HG03469 (cell line): ENCODE results near the gene PSMD3.

Experiments used
- ATAC-seq: cut with Tn5 transposase; IDR thresholded peaks from one replicate; pipeline ENCODE4 v1.9.1; 2021; ENCODE audit warnings: mild to moderate bottlenecking, moderate library complexity, moderate number of reproducible peaks; ENCODE audit not compliant: unreplicated experiment

The PSMD3 gene

DNA sequence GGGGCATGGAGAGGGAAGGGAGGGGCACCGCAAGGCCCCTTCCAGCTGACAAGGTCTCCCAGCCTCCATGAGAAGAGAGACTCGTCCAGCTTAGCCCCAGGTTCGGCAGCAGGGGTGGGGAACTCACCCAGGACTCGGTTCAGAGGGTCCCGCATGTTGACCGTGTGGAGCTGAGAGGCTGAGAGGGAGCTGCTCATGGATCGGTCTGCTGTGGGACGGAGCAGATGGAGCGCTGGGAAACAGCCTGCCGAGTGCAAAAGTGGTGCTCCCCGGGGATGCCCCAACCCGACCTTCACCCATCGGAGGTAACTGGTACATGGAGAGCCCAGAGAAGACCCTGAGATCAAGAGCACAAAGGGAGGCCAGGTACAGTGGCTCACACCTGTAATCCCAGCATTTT lies 39.5 kb downstream of the PSMD3 start:
- no peak for ATAC-seq

DNA sequence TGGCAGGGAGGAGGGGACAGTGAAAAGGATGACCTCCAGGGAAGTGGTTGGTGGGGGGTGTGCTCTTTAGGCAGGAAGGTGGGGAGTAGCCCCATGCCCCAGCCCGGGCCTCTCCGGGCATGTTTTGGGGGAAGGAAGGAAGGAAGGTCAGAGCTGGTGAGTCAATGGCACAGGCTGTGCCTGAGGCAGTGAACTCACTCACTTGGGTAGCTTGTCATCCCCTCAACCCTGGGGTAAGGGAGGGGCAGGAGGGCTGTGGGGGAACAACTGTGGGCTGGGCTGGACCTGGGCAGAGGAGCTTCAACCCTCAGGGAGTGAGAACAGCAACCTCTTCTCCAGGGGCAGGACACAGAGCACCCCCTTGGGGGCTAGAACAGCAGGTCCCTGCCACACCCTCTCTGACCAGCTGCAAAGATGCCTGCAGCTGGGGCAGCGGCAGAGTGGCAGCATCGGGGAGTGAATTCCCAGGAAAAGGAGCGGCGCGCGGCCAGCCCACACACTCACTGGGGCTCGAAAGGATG lies 40.9 kb downstream of the PSMD3 start:
- ATAC-seq = no peak

DNA sequence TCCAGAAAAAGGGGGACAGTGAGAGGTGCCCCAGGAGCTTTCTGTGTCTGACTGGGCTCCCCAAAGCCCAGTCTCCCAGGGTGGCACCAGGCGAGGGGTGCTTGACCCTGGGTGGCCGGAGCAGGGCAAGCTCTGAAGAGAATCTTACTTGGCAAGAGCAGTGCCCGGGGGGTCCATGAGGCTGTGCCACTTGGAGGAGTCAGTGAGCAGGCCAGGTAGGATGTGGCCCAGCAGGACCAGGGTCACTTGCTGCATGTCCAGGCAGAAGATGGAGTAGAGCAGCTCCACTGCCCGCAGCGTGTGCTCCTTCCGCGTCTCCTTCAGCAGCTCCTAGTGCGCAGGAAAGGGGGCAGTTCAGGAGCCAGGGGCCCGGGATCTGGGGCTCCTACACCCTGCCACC lies 41.9 kb downstream of the PSMD3 start:
- ATAC-seq = no peak

DNA sequence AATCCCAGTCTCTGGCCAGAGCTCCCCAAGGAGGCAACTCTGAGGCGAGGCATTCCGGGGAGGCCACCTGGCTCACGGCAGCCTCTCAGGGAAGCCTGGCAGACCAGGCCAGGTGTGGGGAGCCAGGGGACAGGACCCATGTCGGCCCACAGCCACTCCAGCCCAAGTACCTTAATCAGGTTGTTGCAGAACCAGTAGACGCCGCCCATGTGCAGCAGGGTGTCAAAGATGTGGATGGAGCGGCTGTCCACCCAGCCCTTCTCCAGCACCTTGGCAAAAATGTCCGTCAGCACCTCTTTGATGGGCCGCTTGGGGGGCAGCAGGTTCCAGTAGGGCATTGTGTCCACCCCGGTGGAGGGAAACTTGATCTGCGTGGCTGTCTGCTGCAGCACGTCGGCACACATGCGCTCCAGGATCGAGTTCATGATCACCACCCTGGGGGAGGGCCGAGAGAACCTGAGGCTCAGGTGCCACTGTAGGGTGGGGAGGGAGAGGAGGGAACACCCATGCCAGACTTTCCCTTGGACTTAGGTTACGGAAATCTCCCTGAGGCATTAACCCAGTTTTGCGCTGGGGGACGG lies 42.4 kb downstream of the PSMD3 start:
- ATAC-seq = no peak

DNA sequence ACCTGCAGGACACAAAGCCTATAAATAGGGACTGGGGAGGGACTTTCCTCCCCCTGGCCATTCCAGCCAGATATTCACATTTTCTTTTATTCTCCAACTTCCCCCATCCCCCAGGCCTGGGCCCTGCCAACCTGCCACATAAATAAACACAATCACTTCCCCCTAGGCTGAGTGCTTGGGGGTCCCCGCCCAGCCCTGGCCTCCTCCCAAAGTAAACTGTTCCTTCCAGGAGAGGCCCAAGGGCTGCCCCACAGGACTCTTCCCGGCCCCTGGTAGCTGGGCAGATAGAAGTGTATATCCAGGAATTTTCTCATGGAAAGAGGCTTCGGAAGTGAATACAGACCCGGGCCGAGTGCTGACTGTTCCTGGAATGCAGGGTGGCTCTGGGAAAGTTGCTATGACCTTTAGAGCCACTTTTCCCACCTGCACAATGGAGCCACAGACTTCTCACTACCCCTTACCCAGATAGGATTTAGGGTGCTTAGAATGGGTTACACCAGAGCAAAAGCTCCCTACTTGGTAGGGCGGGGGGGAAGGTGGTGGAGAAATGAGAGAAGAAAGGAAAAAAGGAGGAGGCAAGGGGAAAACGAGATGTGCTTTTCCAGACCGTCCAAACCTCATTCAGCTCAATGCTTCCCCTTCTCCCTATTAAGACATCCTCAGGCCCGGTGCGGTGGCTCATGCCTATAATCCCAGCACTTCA lies 43.1 kb downstream of the PSMD3 start:
- no peak for ATAC-seq

DNA sequence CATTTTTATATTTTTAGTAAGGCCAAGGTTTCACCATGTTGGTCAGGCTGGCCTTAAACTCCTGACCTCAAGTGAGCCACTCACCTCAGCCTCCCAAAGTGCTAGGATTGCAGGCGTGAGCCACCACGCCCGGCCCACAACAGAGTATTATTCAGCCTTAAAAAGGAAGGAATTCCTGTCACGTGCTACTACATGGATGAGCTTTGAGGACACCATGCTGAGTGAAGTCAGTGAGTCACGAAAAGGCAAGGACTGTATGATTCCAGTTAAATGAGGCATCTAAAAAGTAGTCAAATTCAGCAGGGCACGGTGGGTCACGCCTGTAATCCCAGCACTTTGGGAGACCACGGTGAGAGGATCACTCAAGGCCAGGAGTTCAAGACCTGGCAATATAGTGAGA lies 44.3 kb downstream of the PSMD3 start:
- no peak for ATAC-seq

DNA sequence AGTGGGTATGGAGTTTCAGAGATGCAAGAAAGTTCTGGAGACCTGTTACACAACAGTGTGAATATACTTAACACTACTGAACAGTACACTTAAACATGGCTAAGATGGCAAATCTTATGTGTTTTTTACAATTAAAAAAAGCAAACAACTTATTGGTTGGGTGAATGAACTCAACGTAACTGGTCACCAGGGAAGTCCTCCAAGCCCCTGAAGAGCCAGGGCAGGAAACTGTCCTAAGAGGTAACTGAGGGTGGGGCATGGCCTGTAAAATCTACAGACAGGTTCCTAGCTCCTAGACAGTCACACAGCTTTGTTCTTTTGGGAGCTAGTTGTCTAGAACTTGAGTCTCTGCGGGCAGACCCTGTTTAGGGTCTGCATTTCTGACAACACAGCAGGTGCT lies 45.0 kb downstream of the PSMD3 start:
- no peak for ATAC-seq

DNA sequence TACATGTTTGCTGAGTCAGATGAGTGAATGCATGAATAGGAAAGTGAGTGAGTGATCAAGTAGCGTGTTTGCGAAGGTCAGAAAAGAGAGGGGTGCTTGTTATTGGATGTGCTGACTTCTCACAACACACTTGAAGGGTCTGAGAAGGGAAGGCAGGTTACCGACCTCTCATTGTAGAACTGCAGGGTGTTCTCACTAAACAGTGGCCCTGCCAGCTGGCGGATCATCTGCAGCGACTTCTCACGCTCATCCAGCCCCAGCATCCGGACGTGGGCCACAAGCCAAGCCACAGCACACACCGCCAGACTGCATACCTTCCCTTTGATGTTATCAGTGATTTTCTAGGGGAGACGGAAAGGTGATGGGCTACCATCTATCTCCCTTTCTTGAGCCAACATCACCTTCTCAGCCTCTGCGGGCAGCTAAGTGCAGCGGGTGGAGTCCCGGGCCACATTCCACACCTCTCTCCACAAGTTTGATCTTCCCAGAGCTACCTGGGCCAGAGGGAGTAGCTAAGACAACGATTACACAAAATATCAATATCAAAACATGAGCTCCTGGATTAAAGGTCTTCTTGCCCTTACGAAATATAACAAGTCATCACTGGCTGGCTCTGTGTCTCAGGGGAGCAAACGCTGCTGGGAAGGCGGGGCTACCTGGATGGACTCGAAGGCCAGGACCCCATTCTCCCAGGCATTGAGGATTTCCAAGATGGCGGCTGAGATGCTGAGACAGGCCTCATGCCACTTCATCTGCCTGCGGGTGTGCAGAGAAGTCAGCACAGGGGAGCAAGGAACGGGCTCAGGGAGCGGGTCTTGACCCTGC lies 45.6 kb downstream of the PSMD3 start:
- ATAC-seq = no peak

DNA sequence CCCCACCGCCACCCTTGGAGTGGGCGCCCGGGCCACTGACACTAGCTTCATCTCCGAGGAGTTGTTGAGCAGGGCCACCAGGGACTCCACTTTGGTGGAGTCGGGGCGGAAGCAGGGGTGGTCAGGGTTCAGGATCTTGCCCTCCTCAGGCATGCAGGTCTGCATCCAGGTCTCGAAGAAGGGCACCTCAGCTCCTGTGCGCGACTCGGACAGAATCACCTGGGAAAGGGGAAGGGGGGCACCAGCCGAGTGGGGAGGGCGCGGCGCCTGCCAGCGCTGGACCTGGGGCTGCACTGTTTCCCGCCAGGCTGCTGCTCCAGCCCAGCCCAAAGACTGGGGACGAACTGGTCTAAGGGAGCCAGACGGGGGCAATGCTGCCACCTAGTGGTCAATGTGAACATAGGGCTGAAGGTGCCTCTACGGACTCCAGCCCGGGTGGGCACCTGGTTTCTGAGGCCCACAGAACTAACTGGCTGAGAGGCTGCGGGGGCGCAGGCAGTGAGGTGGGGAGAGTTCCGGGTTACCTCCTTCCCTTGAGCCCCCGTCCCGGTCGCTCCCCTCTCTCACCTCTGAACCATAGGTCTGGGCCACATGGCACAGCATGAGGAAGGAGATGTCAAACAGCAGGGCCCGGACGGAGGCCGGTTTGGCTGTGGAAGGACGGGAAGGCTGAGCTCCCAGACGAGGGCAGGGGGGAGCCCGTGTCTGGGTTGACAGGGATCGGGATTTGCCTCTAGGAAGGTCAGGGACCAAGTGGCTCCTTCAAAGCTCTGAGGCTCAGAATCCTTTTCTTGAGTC lies 46.4 kb downstream of the PSMD3 start:
- no peak for ATAC-seq

DNA sequence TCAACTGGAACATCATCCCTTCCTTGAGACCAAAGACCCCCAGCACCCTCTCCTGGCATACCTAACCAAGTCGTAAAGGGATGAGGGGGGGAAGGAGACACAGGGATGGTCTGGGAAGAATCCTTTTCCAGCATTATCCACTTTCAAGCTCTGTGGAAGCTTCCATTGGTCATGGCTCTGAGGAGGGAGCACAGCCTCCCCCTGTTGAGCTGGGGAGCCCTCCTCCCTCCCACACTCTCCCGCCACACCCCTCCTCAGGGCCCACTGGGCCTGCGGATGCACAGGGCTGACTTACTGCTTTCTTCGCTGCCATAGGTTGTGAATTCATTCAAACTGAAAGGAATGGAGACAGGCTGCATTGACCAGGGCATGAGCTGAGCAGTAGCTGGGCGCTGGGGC lies 47.0 kb downstream of the PSMD3 start:
- ATAC-seq = no peak

DNA sequence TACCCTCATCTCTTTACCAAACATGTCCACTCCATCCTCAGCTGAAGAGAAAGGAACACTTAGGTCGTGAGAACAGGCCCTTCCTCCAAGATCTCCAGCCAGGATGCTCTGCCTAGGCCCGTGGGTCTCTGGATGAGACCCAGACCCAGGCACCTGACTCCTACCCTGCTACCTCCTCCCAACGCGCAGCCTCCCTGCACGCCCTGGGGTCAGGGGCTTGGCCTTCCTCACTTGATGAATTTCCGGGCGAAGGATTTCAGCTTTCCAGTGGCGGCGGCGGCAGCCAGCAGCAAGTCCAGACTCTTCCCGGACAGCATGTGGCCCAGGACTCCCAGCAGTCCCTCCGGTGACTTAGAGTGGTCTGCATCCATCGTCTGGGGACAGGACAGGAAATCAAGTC lies 48.0 kb downstream of the PSMD3 start:
- ATAC-seq = no peak

DNA sequence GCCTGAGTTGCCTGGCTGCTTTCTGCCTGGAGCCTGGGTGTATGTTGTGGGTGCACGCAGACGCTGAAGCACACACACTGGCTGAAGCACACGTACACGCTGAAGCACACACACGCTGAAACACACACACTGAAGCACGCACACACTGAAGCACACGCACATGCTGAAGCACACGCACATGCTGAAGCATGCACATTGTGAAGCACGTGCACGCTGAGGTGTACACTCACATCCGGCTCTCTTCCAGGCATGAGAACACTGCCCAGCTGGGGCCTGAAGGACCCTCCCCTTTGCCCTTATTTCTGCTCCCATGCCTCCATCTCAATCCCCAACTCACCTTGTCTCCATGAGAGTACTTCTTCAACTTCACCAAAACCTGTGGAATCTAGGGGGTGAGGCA lies 51.1 kb downstream of the PSMD3 start:
- ATAC-seq = no peak

DNA sequence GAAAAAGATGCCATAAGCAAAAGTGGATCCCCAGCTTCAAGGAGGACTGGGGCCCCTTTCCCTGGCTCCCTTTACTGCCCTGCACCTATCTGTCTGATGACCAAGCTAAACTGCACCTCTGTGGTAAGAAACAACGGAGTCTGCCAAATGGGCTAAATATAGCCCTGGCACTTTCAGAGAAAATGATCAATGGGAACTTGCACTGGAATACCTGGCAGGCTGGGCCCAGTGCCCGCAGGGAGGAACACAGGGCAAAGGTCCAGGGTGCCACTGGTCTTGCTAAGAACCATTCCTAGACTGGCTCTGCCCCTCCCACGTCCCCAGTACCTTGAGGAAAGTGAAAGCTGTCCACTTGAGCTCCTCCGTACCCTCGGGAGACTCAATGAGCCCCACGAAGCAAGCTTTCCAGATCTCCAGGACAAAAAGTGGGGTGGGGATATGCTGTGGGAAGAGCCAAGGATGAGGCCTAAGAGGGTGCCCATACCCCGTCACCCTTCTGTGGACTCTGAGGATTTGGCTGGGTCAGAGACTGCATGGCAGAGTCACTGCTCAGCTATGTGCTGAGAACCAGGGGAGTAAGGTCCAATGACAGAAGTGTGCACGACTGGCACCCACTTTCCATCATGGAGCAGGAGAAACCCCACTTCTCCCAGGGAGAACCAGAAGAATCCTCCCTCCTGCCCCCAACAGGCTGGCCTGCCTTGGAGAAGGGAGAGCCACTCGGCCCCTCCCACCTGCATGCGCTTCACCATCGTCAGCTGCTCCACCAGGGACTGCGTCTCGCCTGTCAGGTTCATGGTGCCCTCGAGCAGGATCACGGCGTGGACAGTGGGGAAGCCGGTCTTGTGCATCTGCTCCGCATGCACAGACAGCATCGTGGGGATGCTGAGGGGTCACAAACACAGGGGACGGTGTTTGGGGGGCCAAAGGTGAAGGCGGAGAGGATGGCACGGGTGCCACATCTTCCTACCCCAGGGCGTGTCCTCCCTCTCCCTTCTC lies 52.0 kb downstream of the PSMD3 start:
- no peak for ATAC-seq

DNA sequence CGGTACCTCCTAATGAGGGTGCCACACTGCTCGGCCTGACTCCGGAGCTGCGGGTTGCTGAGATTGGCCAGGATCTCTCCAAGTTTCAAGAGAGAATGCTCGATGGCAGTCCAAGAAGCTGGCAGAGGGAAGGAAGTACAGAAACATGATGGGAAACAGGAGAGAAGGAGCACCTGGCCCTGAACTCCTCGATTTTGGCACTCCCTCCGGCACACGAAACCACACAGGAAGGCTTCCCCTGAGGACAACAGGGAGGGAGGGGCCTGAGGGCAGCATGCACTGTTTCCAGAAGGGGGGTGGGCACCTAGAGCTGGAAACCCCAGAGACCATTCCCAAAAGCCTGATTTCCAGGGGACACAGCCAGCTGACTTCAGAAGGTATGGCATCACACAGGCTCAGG lies 52.7 kb downstream of the PSMD3 start:
- no peak for ATAC-seq

DNA sequence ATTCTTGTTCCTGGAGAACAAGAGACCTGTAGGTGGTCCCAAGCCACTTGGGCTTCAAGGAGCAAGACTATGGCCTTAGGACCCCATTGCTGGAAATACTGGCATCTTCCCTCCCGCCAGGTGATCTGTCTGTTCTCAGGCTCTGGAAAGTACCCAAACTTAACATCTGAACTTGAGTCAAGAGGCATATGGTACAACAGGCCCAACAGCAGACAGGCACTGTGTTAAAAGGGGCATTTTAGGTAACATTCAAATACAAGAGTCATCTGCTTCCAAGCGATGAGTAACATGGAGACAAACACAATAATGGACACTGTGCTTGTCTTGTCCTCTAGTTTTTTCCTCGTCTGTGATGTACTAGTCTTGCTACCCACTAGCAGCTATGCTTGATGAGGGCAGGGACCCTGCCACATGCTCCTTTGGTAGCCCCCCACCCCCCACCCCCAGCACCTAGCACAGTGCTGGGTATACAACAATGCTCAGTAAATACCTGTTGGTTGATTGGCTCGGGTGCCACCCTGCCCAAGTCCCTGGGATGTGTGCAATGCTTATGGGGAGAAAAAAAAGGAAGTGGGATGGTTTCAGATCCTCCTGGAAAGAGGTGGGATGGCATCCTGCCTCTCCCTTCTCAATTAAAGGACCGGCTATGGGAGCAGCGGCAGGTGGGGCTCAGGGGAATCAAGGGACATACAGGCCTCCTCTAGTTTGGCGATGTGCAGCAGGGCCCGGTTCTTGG lies 54.0 kb downstream of the PSMD3 start:
- no peak for ATAC-seq

DNA sequence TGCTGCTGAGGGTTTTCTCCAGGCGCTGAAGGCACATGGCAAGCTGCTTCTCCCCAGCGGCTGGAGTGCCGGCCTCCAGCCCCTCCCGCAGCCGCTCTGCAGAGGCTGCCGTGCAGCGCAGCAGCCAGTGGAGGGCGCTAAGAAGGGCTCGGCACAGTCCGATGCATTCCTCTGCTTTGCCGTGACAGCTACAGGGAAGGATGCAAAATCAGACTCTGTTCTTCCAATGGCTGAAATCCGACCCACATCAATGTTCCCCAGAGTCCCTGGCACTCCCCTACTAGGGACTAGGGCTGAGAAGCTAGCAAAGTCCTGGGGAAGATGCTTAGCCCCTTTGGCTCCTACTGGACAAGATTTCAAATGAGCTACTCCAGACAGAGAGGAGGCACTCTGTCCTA lies 54.6 kb downstream of the PSMD3 start:
- no peak for ATAC-seq

DNA sequence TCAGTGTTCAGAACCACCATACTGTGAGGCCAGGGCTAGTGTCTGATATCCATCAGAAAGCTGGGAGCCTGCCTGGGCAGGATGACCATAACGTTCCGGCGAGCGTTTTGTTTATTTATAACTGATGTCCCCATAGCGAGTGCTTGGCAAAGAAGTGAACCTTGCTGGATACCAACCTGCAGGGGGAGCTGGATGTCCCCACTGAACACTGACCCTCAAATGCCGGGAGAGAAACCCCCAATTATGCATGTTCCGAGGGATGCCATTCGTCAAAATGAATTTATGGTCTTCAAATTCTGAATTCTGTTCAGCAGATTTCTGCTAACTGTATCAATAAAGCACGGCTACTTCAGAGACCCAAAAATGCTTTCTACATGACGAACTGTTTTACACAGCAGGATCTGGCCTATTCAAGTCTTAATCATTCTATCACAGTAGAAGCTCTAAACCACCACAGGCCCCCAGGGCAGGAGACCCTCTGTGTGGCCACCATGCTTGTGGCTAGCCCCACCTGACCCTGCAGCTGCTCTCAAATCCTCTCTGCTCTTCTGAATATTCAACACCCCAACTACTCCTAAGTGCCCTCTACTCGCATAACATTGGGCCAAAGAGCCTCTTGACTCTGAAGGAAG lies 58.4 kb downstream of the PSMD3 start:
- no peak for ATAC-seq

DNA sequence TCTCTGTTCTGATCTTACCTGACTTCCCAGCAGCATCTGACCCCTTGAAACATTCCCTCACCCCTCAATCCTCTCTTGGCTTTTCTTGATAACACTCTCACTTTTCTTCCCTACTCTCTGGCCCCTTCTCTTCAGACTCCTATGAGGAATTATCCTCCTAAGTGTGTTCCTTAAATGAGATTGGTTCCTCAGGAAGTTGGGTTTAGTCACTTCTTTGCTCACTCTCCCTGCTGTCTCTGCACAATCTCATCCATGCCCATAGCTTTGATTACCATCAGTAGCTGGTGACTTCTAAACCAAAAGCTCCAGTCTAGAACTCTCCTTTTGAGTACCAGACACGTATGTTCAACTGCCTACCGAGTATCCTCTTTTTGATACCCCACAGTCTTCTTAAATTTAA lies 60.6 kb downstream of the PSMD3 start:
- no peak for ATAC-seq
